Osteoblast (primary cell): ENCODE results near the gene LEF1. TPM values are rescaled to one million over a fixed set of nuclear protein-coding genes. Genes with fewer than 3 reads are reported as not detected.

ENCODE experiments used
- DNase-seq: peaks from one replicate; pipeline ENCODE4 v3.0.0; 2011; ENCODE audit warnings: low spot score, mixed read lengths; ENCODE audit not compliant: insufficient read length; ENCODE audit errors: missing footprints
- H2AFZ ChIP-seq: 2 replicates; pipeline ENCODE4 v1.6.0; 2011; ENCODE audit warnings: mild to moderate bottlenecking, low read length
- H3K27ac ChIP-seq: 2 replicates; pipeline ENCODE4 v1.5.1; 2011; ENCODE audit warnings: mild to moderate bottlenecking, low read depth, low read length, moderate library complexity
- H3K27me3 ChIP-seq: 2 replicates; pipeline ENCODE4 v1.6.0; 2012; ENCODE audit warnings: mild to moderate bottlenecking, control low read depth, inconsistent platforms, low read length, moderate library complexity; ENCODE audit not compliant: insufficient read depth
- H3K36me3 ChIP-seq: 2 replicates; pipeline ENCODE4 v1.5.1; 2011; ENCODE audit warnings: mild to moderate bottlenecking, low read length, control low read depth, moderate library complexity; ENCODE audit not compliant: insufficient read depth
- H3K4me1 ChIP-seq: 2 replicates; pipeline ENCODE4 v1.5.1; 2011; ENCODE audit warnings: mild to moderate bottlenecking, low read length, control low read depth, moderate library complexity; ENCODE audit not compliant: insufficient read depth
- H3K4me2 ChIP-seq: 2 replicates; pipeline ENCODE4 v1.6.0; 2011; ENCODE audit warnings: mild to moderate bottlenecking, low read length; ENCODE audit not compliant: insufficient read depth
- H3K4me3 ChIP-seq: fragments of 200-600 bp; sonication (generic); 3 replicates; pipeline ENCODE4 v1.5.1; 2012; ENCODE audit warnings: mild to moderate bottlenecking, low read length, inconsistent platforms; ENCODE audit not compliant: insufficient read depth
- H3K79me2 ChIP-seq: 2 replicates; pipeline ENCODE4 v1.6.0; 2012; ENCODE audit warnings: mild to moderate bottlenecking, low read length, control low read depth, inconsistent platforms; ENCODE audit not compliant: insufficient read depth
- H3K9me3 ChIP-seq: 2 replicates; pipeline ENCODE4 v1.5.1; 2011; ENCODE audit warnings: low read depth, low read length, control low read depth
- H4K20me1 ChIP-seq: 2 replicates; pipeline ENCODE4 v1.6.0; 2012; ENCODE audit warnings: mild to moderate bottlenecking, low read length, control low read depth; ENCODE audit not compliant: insufficient read depth
- total RNA-seq: library from RNA; depleted of rRNA; stranded (reverse); fragments of >200 nt; gene quantifications from 2 replicates; pipeline ENCODE4 v1.2.3, GENCODE V29; 2012
- TF ChIP-seq, protein P1 (sequence below): IDR thresholded peaks from 2 replicates; pipeline ENCODE4 v1.5.1; 2011; ENCODE audit warnings: mild to moderate bottlenecking, low read depth, low read length, moderate library complexity; ENCODE audit errors: extremely low read depth

The LEF1 gene
- total RNA-seq, 1 donor: 5.8 TPM

- TF ChIP-seq, protein P1, sequence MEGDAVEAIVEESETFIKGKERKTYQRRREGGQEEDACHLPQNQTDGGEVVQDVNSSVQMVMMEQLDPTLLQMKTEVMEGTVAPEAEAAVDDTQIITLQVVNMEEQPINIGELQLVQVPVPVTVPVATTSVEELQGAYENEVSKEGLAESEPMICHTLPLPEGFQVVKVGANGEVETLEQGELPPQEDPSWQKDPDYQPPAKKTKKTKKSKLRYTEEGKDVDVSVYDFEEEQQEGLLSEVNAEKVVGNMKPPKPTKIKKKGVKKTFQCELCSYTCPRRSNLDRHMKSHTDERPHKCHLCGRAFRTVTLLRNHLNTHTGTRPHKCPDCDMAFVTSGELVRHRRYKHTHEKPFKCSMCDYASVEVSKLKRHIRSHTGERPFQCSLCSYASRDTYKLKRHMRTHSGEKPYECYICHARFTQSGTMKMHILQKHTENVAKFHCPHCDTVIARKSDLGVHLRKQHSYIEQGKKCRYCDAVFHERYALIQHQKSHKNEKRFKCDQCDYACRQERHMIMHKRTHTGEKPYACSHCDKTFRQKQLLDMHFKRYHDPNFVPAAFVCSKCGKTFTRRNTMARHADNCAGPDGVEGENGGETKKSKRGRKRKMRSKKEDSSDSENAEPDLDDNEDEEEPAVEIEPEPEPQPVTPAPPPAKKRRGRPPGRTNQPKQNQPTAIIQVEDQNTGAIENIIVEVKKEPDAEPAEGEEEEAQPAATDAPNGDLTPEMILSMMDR: no peak
- Histone ChIP-seq H3K4me1 (peaks cover 4% of the 10 kb centered on the region), H3K4me3 (no peak overlapping the region), H3K27ac (no peak overlapping the region), H2AFZ (no peak overlapping the region), H4K20me1 (no peaks in the 10 kb centered on the region), H3K36me3 (no peaks in the 10 kb centered on the region), H3K27me3 (no peaks in the 10 kb centered on the region), H3K4me2 (no peak overlapping the region), H3K79me2 (no peaks in the 10 kb centered on the region), H3K9me3 (no peaks in the 10 kb centered on the region)
- no peak for DNase-seq
Measured at GRCh38 chr4:108055787-108056186, 112.9 kb downstream of the LEF1 start.

DNA sequence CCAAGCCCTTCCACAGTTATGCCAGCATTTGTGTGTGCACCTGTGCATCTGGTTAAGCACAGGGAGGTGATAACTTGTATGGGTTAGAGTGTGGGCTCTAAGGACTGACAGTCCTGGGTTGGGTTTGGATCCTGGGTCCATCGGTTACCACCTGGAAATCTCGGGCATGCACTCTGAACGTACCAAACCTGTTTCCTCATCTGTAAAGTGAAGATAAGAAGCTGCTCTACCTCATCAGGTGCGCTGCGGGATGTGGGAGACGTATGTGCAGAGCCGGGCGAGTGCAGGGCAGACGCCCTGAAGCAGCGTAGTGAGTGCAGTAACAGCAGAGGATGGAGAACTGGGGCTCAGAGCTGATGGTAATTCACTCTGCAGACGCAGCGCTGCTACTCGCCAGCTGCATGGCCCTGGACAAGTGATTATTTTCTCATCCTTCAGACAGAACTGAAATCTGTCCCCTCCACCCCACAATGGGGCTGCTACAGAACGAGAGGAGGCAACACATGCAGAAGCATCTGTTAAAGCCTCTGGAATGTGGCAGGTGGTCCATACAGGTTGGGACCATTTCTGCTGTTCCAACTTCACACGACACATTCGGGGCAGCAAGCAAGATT lies 114.6 kb downstream of the LEF1 start:
- no peak overlapping the region for H2AFZ ChIP-seq
- TF ChIP-seq, protein P1: no peak

GRCh38 chr4:108053251-108053711 lies 115.5 kb downstream of the LEF1 start:
- no peak for DNase-seq
- Histone ChIP-seq H4K20me1 (no peaks in the 10 kb centered on the region), H3K27me3 (no peaks in the 10 kb centered on the region), H3K36me3 (no peaks in the 10 kb centered on the region), H3K4me3 (no peak overlapping the region), H3K4me1 (no peaks in the 10 kb centered on the region), H3K79me2 (no peaks in the 10 kb centered on the region), H3K9me3 (no peaks in the 10 kb centered on the region), H2AFZ (no peak overlapping the region), H3K27ac (no peak overlapping the region), H3K4me2 (no peak overlapping the region)
- TF ChIP-seq, protein P1: no peak

More for the DNA sequence above, 114.6 kb downstream of the LEF1 start:
- Histone ChIP-seq H3K79me2 (no peaks in the 10 kb centered on the region), H3K27ac (no peak overlapping the region), H3K9me3 (no peaks in the 10 kb centered on the region), H3K36me3 (no peaks in the 10 kb centered on the region), H3K4me3 (no peak overlapping the region), H3K4me2 (no peak overlapping the region), H4K20me1 (no peaks in the 10 kb centered on the region), H3K27me3 (no peaks in the 10 kb centered on the region), H3K4me1 (peaks cover 4% of the 10 kb centered on the region)
- no peak for DNase-seq

GRCh38 chr4:108052558-108053120 lies 116.1 kb downstream of the LEF1 start:
- TF ChIP-seq, protein P1: no peak
- DNase-seq: no peak
- Histone ChIP-seq H3K4me2 (no peak overlapping the region), H3K36me3 (no peaks in the 10 kb centered on the region), H3K27me3 (no peaks in the 10 kb centered on the region), H3K79me2 (no peaks in the 10 kb centered on the region), H4K20me1 (no peaks in the 10 kb centered on the region), H3K9me3 (no peaks in the 10 kb centered on the region), H3K4me1 (no peaks in the 10 kb centered on the region), H3K4me3 (no peak overlapping the region), H2AFZ (no peak overlapping the region), H3K27ac (no peak overlapping the region)
